ENCODE results near the gene PEX19. TPM values are rescaled to one million over a fixed set of nuclear protein-coding genes. Genes with fewer than 3 reads are reported as not detected.

The PEX19 gene
- total and polyA plus RNA-seq, 9 donors, result 38.9 to 139 (median 70.6) TPM

DNA sequence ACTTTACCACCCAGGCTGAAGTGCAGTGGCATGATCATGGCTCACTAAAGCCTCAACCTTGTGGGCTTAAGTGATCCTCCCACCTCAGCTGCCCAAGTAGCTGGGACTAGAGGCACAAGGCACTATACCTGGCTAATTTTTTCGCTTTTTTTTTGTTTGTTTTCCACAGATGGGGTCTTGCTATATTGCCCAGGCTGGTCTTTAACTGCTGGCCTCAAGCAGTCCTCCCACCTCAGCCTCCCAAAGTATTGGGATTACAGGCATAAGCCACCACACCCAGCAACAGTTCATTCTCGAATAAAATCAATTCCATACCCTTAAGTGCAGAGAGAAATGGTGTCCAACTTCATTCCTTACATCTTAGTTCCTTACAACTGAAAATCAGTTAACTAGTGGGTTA, 47.4 kb downstream of the PEX19 start:
- H3K4me1 ChIP-seq (ENCODE audit: insufficient read depth), result no peaks in the 10 kb centered on the region
- no peak overlapping the region for H3K4me3 ChIP-seq
- DNase-seq, result no peak
- intact Hi-C loops (cut with DNase I), result loop anchor here in 1 of 4 donors (5.0 kb wide), 1 partner anchor 45 kb away; the partner anchor contains the start of gene CASQ1
- no peaks in the 10 kb centered on the region for H3K36me3 ChIP-seq
- TF ChIP-seq EP300 (IDR thresholded peaks at IDR 0.05) (no peak), CTCF (IDR thresholded peaks at IDR 0.05) (no peak), POLR2A (IDR thresholded peaks at IDR 0.05) (no peak)
- 94 to 95% (median 95%) methylated on average over 2 of the region's 2 CpGs for WGBS, 3 donors
- no peak overlapping the region for H3K27ac ChIP-seq
- no peaks in the 10 kb centered on the region for H3K9me3 ChIP-seq
- no peaks in the 10 kb centered on the region for H3K27me3 ChIP-seq

DNA sequence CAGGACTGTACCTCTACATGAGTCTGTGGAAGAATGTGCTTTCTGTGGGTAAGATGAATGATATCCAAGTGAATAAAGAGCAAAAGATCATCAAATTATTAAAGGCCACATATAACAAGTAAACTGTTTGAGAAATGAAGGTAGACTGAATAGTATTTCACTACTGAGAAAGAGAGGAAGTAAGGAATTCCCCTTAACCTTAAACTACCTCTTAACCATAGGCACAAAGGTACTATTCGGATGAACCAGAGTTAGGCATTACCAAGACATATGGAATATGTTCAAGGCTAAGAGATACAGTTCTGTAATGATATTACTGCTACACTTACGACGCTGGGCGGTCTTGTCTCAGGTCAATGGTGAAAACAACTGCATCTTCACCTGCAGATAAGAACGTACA, 48.1 kb downstream of the PEX19 start:
- 74 to 81% (median 74%) methylated on average over 5 of the region's 5 CpGs for WGBS, 3 donors
- Histone ChIP-seq H3K36me3 (no peaks in the 10 kb centered on the region), H3K27me3 (no peaks in the 10 kb centered on the region), H3K4me1 (ENCODE audit: insufficient read depth) (no peaks in the 10 kb centered on the region), H3K9me3 (no peaks in the 10 kb centered on the region), H3K27ac (no peak overlapping the region), H3K4me3 (no peak overlapping the region)
- TF ChIP-seq EP300 (IDR thresholded peaks at IDR 0.05) (no peak), POLR2A (IDR thresholded peaks at IDR 0.05) (no peak), CTCF (IDR thresholded peaks at IDR 0.05) (no peak)
- intact Hi-C loops (cut with DNase I), result loop anchor here in 1 of 4 donors (5.0 kb wide), 1 partner anchor 45 kb away; the partner anchor contains the start of gene CASQ1
- no peak for DNase-seq

DNA sequence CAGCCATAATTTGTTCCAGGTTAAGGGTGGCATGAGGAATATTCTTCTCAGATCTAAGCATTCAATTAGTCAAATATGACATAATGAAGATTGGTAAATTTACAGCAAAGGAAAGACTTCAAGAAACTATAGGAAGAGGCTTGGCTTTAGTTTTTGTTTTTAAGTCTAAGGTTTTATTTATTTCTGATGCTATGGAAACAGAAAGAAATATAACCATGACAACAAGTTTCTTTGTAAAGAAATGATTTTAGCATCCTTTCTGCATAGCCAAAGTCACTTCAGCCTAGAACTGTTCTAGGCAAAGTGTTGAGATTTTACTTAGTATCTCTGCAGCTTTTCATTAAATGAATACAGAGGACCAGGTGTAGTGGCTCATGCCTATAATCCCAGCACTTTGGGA, 52.0 kb downstream of the PEX19 start:
- TF ChIP-seq CTCF (IDR thresholded peaks at IDR 0.05) (no peak), EP300 (IDR thresholded peaks at IDR 0.05) (no peak), POLR2A (IDR thresholded peaks at IDR 0.05) (no peak)
- Histone ChIP-seq H3K9me3 (no peaks in the 10 kb centered on the region), H3K27ac (no peak overlapping the region), H3K4me1 (ENCODE audit: insufficient read depth) (peaks cover 1% of the 10 kb centered on the region), H3K36me3 (no peaks in the 10 kb centered on the region), H3K27me3 (no peaks in the 10 kb centered on the region), H3K4me3 (no peak overlapping the region)
- no peak for DNase-seq
- intact Hi-C loops (cut with DNase I), result no loop called here

DNA sequence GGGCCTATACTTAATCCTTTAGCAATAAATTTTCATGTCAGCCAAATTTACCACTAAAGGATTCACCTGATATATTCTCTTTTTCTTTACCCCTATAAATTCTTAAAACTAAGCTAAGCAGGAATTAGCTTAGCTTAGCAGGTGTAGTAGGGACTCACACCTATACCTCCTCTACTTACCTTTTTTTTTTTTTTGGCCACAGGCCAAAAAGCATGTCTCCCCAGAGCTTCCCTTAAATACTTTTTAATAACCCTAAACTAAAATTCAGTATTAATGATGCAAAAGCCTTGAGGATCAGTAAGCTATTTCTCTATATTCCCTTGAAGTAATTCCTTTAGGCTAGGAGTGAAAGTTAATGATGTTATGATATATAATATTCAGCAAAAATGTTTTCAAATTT, 56.5 kb downstream of the PEX19 start:
- TF ChIP-seq CTCF (IDR thresholded peaks at IDR 0.05), result no peak
- TF ChIP-seq POLR2A (IDR thresholded peaks at IDR 0.05), result no peak
- TF ChIP-seq EP300 (IDR thresholded peaks at IDR 0.05), result no peak
- no peak overlapping the region for H3K4me3 ChIP-seq
- H3K36me3 ChIP-seq, result no peaks in the 10 kb centered on the region
- peaks cover 1% of the 10 kb centered on the region for H3K4me1 ChIP-seq (ENCODE audit: insufficient read depth)
- no peaks in the 10 kb centered on the region for H3K9me3 ChIP-seq
- no peak for DNase-seq
- intact Hi-C loops (cut with DNase I), result no loop called here
- no peaks in the 10 kb centered on the region for H3K27me3 ChIP-seq
- H3K27ac ChIP-seq, result no peak overlapping the region

GRCh38 chr1:160227561-160227960, 57.4 kb downstream of the PEX19 start:
- Histone ChIP-seq H3K9me3 (no peaks in the 10 kb centered on the region), H3K27me3 (no peaks in the 10 kb centered on the region), H3K4me1 (ENCODE audit: insufficient read depth) (peaks cover 1% of the 10 kb centered on the region), H3K4me3 (no peak overlapping the region), H3K27ac (no peak overlapping the region), H3K36me3 (no peaks in the 10 kb centered on the region)
- 96 to 97% (median 97%) methylated on average over 1 of the region's 1 CpG for WGBS, 3 donors
- no peak for DNase-seq
- no peak for TF ChIP-seq POLR2A (IDR thresholded peaks at IDR 0.05)
- no peak for TF ChIP-seq CTCF (IDR thresholded peaks at IDR 0.05)
- TF ChIP-seq EP300 (IDR thresholded peaks at IDR 0.05), result no peak
- intact Hi-C loops (cut with DNase I), result no loop called here
